GM12873 (cell line): ENCODE results near the gene PIEZO2.

Source experiments
- CTCF ChIP-seq: IDR thresholded peaks from 2 replicates; pipeline ENCODE4 v1.5.1; 2012; ENCODE audit warnings: low read depth, mild to moderate bottlenecking, moderate library complexity, low read length, control low read depth; ENCODE audit not compliant: insufficient read depth; ENCODE audit errors: missing control alignments

The PIEZO2 gene

DNA sequence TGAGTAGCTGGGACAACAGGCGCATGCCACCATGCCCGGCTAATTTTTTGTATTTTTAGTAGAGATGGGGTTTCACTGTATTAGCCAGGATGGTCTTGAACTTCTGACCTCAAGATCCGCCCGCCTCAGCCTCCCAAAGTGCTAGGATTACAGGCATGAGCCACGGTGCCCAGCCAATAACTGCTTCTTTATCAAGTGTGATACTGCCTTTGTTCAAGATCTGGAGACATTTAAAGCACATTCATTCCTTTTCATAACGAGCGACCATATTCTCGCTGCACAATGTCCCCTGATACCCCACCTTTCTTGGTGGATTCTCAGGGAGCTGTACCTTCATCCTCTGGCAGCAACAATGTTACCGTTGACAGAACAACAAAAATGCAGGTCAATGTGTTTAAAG lies 75.4 kb downstream of the PIEZO2 start:
- no peak for TF ChIP-seq CTCF

DNA sequence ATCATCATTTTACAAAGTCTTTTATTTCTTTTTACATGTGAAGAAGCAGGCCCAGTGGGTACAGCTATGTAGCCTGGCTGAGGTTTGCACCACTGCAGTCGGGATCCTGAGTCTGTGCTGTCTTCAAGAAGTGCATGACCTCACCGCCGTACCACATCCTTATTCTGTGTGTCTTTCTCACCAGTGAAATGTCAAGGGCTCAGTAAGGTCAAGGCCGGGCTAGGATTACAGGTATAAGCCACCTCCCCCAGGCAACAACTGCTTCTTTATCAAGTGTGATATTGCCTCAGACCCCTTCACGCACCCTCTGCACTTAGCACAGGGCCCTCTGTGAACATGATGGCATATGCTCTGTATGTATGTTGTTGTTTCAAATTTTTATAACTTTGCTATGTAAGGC lies 76.7 kb downstream of the PIEZO2 start:
- TF ChIP-seq CTCF, result no peak

GRCh38 chr18:11071300-11071699 lies 78.1 kb downstream of the PIEZO2 start:
- no peak for TF ChIP-seq CTCF

DNA sequence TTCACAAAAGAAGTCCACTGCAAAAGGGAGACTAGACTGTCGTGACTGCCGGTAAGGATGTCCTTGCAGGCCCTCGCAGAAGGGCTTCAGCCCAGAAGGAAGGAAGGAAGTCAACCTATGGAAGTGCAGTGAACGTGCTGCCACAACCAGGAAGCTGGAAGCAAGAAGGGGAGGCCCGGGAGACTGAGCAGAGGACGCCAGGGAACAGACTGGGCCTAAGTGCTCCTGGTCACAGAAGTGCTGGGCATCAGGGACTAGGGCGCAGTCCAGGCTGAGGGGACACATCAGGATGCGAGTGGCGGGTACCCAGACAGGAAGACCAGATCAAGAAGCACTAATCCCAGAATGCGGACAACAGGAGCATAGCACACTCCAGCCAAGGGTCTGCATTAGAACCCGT lies 78.8 kb downstream of the PIEZO2 start:
- TF ChIP-seq CTCF, result no peak

DNA sequence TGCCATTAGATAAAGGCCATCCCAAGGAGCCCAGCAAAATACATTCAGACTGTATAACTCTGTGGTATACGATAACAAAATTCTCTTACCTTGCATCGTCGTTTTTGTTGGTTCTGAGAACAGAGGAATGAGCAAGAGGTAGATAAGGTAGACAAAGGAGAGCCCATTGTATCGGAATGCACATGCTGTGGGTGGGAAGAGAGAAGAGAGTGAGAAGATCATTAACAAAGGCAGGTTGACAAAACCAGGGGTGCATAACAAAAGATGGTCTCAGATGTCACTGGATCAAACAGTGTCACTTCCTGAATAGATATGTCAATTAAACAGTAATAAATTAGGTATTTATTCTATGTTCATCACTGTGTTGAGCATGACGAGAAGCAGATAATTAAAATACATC lies 83.3 kb downstream of the PIEZO2 start:
- TF ChIP-seq CTCF, result no peak

DNA sequence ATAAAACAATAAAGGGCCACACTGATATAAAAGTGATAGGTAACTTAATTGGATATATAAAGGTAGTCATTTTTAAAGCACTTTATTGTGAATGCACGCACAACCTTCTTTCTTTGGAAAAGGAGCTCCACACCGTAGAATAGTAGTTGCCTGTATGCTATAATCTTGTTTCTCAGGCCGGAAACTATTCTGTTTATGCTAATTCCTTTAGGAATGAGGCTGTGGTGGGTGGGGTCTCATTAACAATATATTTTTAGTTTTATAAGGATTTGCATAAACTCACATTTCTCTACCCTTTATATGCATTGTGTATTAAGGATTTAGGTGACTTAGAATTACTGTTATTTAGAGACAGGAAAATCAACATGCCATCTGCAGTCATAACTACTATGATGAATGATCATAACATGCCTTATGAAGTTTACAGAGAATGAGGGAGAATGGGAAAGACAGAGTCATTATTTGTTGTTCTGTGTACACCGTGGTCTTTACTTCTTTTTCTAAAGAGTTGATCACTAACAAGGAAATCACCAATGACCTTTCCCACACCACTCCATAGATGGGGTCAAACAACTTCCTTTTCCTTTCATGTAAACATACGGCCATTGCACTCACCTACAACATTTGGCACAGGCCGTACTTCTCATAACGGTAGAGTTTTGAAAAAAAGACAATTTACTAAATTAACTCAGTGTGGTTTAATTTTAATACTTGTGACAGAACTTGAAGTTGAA lies 84.5 kb downstream of the PIEZO2 start:
- TF ChIP-seq CTCF, result no peak

DNA sequence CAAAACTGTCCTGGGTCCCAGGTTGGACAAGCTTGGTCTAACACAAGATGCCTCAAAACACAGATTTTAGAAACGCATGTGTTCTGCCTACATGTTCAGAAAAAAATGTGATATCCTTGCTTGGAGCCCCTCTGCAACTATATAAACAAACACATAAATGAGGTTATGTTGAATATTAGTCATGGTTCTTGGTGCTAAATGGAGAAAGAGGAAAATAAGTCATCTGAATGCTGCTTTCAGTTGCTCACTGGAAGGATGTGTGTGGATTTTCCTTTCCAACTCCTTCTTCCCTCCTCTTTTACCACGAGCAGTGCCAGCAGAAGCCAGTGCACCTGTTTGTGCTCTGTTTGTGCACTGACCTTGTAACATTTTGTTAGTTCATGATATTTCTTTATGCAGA lies 85.3 kb downstream of the PIEZO2 start:
- TF ChIP-seq CTCF, result no peak
